ENCODE measurements around the gene CDC23. TPM values are rescaled to one million over a fixed set of nuclear protein-coding genes. Genes with fewer than 3 reads are reported as not detected.
A peak's percentile ranks its signal among the peaks of the same experiment; 100 is the strongest.

CDC23 gene
- total RNA-seq, 2 donors from 2014 or later = 14.7 to 23.9 TPM

- no peak overlapping the region for H3K27ac ChIP-seq
- H3K9me3 ChIP-seq = no peaks in the 10 kb centered on the region
- no peak for TF ChIP-seq POLR2A (IDR thresholded peaks at IDR 0.05)
- TF ChIP-seq POLR2AphosphoS5 (IDR thresholded peaks at IDR 0.05) = no peak
- no peak for TF ChIP-seq CTCF (IDR thresholded peaks at IDR 0.05)
- H3K4me3 ChIP-seq = no peak overlapping the region
- no peaks in the 10 kb centered on the region for H3K27me3 ChIP-seq (replicated peaks; ENCODE audit: insufficient read depth)
- H3K4me1 ChIP-seq (replicated peaks) = no peaks in the 10 kb centered on the region
- 91% methylated on average over 4 of the region's 4 CpGs for WGBS
- intact Hi-C loops (cut with DNase I) = no loop called here
- DNase-seq (ENCODE audit: low spot score) = no peak
- no peaks in the 10 kb centered on the region for H3K36me3 ChIP-seq
Measured at GRCh38 chr5:138246822-138247221, 33.7 kb upstream of the CDC23 start.

DNA sequence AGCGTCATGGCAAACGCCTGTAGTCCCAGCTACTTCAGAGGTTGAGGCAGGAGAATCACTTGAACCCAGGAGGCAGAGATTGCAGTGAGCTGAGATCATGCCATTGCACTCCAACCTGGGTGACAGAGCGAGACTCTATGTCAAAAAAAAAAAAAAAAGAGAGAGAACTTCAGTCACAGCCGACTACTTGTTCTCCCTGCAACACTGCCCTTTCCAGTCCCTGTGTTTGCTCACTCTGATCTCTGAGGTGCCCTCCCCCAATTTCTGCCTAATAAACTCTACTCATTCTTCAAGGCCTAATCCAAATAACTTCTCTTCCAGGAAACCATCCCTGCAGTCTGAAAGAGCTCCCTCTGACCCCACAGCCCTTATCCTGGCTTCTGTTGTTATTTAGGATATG, 33.2 kb upstream of the CDC23 start:
- 56% methylated on average over 4 of the region's 4 CpGs for WGBS
- Histone ChIP-seq H3K9me3 (no peaks in the 10 kb centered on the region), H3K36me3 (no peaks in the 10 kb centered on the region), H3K4me1 (replicated peaks) (no peaks in the 10 kb centered on the region), H3K27ac (no peak overlapping the region), H3K27me3 (replicated peaks; ENCODE audit: insufficient read depth) (no peaks in the 10 kb centered on the region), H3K4me3 (no peak overlapping the region)
- TF ChIP-seq POLR2AphosphoS5 (IDR thresholded peaks at IDR 0.05) = no peak
- TF ChIP-seq POLR2A (IDR thresholded peaks at IDR 0.05) = no peak
- no peak for TF ChIP-seq CTCF (IDR thresholded peaks at IDR 0.05)
- intact Hi-C loops (cut with DNase I) = no loop called here
- DNase-seq (ENCODE audit: low spot score) = peak; percentile 10

DNA sequence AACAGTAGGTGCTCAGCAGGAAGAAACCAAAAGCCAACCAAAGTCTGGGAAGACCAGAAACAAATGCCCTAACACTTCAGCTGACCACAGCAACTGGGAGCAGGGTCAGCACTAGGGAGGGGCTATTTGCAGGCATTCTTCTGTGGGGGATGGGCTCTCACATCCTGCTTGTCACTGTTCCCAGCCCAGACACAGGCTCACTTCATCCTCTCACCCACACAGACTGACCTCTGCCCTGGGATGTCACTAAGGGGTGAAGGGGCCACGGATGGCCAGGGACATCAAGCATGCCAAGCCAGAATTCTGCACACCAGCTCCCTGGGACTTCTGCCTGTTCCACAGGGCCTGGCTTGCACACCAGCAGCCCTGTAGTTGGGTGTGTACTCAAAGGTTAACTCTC, 32.6 kb upstream of the CDC23 start:
- Histone ChIP-seq H3K4me3 (no peak overlapping the region), H3K9me3 (no peaks in the 10 kb centered on the region), H3K36me3 (no peaks in the 10 kb centered on the region), H3K27ac (no peak overlapping the region), H3K27me3 (replicated peaks; ENCODE audit: insufficient read depth) (no peaks in the 10 kb centered on the region), H3K4me1 (replicated peaks) (no peaks in the 10 kb centered on the region)
- DNase-seq (ENCODE audit: low spot score) = no peak
- intact Hi-C loops (cut with DNase I) = no loop called here
- no peak for TF ChIP-seq POLR2A (IDR thresholded peaks at IDR 0.05)
- TF ChIP-seq POLR2AphosphoS5 (IDR thresholded peaks at IDR 0.05) = no peak
- TF ChIP-seq CTCF (IDR thresholded peaks at IDR 0.05) = no peak
- 25% methylated on average over 1 of the region's 1 CpG for WGBS

DNA sequence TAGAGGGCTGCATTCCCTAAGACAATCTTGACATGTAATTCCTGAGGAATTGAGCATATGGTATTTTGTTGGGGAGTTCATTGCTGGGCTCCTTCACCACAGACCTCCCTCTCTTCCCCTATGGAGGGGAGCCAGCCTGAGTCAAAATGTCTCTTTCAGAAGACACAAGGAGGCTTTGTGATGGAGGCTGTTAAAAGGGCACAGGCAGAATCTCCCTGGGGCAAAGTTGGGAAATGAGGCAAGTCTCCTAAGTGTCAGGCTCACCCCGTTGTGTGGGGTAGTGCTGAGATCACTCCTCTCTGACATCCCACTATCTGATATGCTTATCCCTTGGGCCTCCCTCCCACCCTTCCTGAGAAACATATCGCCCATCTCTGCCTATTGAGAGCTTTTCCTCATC, 30.7 kb upstream of the CDC23 start:
- H3K27ac ChIP-seq = no peak overlapping the region
- no peaks in the 10 kb centered on the region for H3K27me3 ChIP-seq (replicated peaks; ENCODE audit: insufficient read depth)
- no peaks in the 10 kb centered on the region for H3K36me3 ChIP-seq
- H3K4me1 ChIP-seq (replicated peaks) = no peaks in the 10 kb centered on the region
- 61% methylated on average over 2 of the region's 2 CpGs for WGBS
- H3K4me3 ChIP-seq = no peak overlapping the region
- TF ChIP-seq POLR2A (IDR thresholded peaks at IDR 0.05) (no peak), CTCF (IDR thresholded peaks at IDR 0.05) (no peak), POLR2AphosphoS5 (IDR thresholded peaks at IDR 0.05) (no peak)
- intact Hi-C loops (cut with DNase I) = no loop called here
- H3K9me3 ChIP-seq = no peaks in the 10 kb centered on the region
- DNase-seq (ENCODE audit: low spot score) = no peak

GRCh38 chr5:138241688-138242571, 28.8 kb upstream of the CDC23 start:
- peak overlapping the region; percentile 9 to 29 for H3K4me3 ChIP-seq
- no peak overlapping the region for H3K27ac ChIP-seq
- no peak for DNase-seq (ENCODE audit: low spot score)
- H3K9me3 ChIP-seq = no peaks in the 10 kb centered on the region
- WGBS = 6% methylated on average over 46 of the region's 67 CpGs
- no peaks in the 10 kb centered on the region for H3K27me3 ChIP-seq (replicated peaks; ENCODE audit: insufficient read depth)
- H3K4me1 ChIP-seq (replicated peaks) = no peaks in the 10 kb centered on the region
- no peak for TF ChIP-seq POLR2A (IDR thresholded peaks at IDR 0.05)
- no peak for TF ChIP-seq CTCF (IDR thresholded peaks at IDR 0.05)
- TF ChIP-seq POLR2AphosphoS5 (IDR thresholded peaks at IDR 0.05) = no peak
- no peaks in the 10 kb centered on the region for H3K36me3 ChIP-seq
- intact Hi-C loops (cut with DNase I) = no loop called here
